Measurements from ENCODE around the gene TNFRSF9.

GRCh38 chr1:7912743-7913557, 27.7 kb downstream of the TNFRSF9 start:
- TF ChIP-seq CTCF (IDR thresholded peaks at IDR 0.05) (no peak), POLR2A (IDR thresholded peaks at IDR 0.05) (no peak)
